ENCODE data around the gene CALN1.

CALN1 gene

DNA sequence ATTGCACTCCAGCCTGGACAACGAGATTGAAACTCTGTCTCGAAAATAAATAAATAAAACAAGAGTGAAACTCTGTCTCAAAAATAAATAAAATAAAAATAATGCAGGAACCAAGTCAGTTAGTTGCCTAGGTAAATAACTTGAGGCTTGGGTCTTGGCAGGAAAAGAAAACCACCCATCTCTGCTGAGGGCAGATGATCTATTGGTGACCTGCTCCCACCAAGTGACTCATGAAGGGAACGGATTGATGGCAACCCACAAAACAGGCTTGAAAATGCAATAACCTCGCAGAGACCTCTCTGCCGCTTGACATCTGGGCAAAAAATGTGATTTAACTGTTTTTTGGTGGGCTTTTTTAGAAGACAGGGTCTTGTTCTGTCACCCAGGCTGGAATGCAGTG lies 86.6 kb downstream of the CALN1 start:
- no peak for DNase-seq (ENCODE audit: low read depth)

DNA sequence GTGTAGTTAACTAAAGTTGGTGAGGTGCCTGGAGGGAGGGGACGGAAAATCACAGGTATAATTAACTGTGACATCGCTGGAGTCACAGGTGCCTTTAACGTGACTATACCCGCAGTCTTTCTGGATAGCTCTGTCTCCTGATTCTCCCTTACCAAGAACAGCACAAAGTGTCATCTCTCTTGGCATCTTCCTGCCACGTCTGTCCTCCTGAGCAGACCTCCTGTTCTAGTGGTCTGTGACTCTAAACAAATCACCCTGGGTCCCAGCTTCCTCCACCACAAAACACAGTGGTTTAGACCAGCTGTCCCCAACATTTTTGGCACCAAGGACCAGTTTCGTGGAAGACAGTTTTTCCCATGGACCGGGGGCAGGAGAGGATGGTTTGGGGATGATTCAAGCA lies 90.5 kb downstream of the CALN1 start:
- no peak for DNase-seq (ENCODE audit: low read depth)

DNA sequence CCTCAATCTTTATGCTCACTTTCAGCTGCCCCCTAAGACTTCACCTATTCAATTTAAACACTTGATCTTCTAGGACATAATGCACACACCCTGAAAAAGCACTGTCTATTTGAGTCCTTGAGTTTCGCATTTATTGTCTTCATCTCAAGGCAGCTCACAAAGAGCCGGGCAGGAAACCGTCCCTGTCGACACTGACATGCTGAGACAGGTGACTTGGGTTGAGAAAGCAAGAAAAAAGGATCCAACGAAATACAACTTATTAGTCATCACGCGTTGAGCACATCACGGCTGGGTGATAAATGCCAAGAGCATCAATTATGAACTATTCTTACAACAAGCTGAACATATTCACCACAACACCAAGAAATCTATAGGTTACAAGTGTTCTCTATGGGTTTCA lies 91.1 kb downstream of the CALN1 start:
- no peak for DNase-seq (ENCODE audit: low read depth)

DNA sequence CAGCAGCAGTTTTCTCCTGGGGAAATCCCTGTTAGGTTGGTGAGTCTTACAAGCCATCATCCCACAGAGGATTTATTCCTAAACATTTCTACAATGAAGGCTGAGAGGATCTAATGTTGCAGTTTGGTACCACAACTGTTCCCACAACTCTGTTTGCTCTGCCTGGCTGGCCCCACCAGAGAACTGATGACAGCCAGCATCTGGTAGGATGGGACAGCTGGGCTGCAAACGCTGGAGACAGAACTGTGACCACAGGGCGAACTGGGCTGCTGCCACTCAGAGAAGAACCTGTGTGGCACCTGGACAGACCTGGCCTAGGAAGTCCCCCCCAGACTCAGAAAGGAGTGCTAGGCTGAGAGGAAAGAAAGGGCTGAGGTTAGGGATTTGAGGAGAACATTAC lies 94.8 kb downstream of the CALN1 start:
- no peak for DNase-seq (ENCODE audit: low read depth)

DNA sequence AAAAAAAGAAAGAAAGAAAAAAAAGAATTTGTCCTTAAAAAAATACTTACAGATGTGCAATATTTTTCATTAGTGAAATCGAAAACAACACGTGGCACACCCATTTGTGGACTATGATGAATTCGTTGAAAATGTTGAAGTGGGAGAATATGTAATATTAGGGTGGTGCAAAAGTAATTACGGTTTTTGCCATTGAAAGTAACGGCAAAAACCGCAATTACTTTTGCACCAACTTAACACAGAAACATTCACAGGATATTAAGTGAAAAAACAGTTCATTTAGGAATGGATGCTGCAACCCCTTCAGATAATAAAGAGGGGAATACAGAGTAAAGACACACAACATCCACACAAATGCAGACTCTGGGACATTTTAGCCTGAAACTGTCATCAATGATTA lies 96.0 kb downstream of the CALN1 start:
- no peak for DNase-seq (ENCODE audit: low read depth)

DNA sequence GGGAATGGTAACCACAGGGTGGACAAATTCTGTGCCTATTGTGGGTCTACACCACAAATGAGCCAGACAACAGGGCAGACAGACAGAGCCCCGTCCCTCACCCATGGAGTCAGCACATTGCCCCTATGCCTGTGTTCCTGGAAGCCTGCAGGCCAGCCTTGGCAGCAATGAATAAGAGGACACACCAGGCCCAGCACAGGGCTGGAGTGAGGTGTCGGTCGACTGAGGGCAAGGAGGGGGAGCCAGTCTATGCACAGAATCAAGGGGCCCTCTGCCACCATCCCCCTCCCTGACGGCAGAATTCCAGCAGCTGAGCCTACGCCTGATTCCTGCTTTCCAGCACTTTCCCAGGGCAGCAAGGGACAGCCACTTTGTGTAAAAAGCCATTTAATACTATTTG lies 98.2 kb downstream of the CALN1 start:
- DNase-seq (ENCODE audit: low read depth), result no peak

DNA sequence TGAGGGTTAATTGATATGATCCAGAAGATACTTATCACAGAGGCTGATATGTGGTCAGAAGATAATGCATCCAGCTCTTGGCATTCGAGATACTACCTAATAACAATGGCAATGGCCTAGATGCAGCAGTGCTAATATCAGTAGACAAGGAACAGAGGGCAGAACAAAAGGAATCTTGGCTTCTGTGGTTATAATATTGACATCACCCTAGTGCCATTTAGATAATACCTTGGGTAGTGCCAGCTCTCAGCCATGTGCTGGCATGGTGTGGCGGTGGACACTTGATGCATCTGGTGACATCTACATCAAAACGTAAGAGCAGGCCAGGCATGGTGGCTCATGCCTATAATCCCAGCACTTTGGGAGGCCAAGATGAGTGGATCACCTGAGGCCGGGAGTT lies 101.8 kb downstream of the CALN1 start:
- DNase-seq (ENCODE audit: low read depth), result no peak

DNA sequence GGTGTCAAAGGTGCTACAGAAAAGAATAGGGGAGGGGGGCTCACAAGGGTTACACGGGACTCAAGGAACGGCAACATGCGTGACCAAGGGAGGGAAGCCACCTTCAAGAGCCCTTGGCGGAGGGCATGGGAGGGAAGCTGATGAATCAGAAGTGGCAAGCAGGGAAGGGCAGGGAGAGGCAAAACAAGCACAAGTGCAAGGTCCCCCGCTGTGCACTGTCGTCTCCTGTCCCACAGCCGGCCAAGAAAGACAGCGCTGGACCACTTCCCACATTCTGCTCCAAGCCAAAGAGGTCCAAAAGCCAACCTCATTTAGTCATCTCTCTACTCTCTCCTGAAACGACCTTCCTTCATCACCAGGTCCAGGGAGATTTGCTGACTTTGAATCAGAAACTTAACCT lies 102.7 kb downstream of the CALN1 start:
- no peak for DNase-seq (ENCODE audit: low read depth)

DNA sequence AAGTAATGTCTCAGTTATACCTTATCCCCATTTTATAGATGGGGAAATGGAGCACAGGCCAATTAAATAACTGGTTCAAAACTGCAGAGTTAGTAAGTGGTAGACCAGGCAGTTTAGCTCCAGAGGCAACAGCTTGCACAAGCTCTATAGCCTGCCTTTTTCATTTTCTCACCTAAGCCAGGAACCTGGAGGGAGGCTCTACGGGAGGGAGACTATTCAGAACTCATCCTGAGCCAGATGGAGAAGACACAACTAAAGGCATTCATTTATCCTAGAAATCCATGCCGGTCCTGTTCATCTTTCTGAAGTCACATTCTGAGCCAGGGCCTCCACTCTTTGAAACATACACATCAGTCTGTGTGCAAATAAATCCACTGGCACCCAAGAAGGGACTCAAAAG lies 103.2 kb downstream of the CALN1 start:
- DNase-seq (ENCODE audit: low read depth), result no peak

DNA sequence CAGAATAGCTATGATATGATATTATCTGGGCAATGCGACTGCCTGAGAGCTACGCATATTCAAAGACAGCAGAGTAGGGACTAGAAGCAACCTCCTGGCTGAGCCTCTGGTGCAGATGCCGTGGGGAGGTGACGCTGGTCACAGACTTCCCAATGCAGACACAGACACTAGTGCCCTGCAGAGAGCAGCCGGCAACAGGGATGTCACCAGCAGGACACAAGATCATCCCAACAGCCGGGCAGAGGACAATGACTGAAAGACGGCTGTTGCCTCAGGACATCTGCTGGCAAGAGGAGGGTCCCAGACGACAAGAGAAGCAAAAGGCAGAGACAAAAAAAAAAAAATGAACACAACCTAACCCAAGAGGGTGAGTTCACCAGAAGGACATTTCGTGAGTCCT lies 104.6 kb downstream of the CALN1 start:
- no peak for DNase-seq (ENCODE audit: low read depth)

DNA sequence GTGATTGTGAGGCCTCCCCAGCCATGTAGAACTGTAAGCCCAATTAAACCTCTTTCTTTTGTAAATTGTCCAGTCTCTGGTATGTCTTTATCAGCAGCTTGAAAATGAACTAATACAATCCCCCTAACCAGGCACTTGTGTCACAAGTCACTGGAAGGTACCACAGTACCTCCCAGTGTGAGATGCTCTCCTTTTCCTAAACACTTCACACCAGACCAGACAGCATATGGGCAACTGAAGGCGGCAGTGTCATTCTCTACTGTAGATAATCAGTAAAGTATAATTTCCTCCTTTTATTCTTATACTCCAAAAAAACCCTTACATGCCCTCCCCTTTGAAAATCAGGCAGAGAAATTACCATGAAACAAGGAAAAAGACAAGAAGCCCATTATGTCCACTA lies 113.2 kb downstream of the CALN1 start:
- no peak for DNase-seq (ENCODE audit: low read depth)

DNA sequence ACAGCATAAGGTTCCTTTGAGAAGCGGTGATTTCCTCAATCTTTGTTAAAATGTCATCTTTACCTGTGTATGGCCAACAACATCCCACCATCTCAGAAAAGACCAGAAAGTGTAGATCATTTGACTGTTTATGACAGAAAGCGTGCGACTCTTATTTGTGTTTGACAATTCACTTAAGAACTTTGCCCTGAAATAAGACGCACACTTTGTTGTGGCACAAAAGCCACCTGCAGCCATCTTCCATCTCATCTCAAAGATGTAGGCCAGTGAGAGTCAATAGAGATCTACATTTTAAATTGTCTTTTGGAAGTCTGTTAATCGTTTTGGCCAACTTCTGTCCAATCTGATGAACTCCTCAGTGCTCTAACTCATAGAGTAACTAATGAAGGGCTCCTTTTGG lies 114.0 kb downstream of the CALN1 start:
- no peak for DNase-seq (ENCODE audit: low read depth)

DNA sequence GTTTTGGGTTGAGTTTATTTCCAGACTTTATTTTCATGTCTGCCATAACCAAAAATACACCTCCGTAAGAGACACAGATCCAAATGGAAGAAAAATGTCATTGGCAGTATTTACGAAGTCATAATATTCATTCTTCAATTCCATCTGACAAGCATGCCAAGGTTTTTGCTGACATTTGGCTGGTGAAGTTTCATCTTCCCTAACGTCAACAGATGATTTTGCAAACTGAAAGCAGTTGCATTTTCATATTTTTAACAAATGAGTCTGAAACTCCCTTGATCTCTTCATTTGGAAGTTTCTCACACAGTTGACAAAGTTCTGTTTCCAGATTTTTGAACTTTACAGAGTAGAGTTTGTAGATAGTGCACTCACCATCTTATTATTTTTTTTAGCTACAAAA lies 114.5 kb downstream of the CALN1 start:
- DNase-seq (ENCODE audit: low read depth), result no peak

DNA sequence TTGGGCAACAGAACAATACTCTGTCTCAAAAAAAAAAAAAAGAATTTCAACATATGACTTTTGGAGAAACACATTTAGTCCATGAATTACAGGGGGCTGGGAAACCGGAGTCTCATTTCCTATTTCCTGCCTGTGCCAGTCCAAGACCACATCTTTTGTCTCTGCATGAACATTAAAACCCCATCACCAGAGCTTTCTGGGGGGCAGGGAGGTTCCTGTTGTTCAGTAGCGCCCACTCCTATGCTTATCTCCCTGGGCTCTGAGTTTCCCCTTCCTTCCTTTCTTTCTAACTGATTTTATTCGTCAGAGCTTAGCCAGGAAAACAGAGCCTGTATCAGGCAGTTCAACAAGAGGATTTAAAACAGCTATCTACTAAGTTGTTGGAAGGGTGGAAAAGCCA lies 119.3 kb downstream of the CALN1 start:
- no peak for DNase-seq (ENCODE audit: low read depth)

DNA sequence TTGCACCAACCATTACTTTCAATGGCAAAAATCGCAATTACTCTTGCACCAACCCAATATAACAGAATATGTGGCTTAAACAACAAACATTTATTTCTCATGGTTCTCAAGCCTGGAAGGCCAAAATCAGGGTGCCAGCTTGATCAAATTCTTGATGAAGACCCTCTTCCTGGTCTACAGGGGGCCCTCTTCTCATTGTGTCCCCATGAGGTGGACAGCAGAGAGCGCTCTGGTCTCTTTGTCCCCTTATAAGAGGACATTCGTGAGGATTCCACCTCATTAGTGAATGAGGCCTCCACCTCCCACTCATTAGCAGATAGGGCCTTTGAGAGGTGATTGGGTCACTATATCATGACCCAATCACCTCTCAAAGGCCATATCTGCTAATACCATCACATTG lies 120.0 kb downstream of the CALN1 start:
- DNase-seq (ENCODE audit: low read depth), result no peak

DNA sequence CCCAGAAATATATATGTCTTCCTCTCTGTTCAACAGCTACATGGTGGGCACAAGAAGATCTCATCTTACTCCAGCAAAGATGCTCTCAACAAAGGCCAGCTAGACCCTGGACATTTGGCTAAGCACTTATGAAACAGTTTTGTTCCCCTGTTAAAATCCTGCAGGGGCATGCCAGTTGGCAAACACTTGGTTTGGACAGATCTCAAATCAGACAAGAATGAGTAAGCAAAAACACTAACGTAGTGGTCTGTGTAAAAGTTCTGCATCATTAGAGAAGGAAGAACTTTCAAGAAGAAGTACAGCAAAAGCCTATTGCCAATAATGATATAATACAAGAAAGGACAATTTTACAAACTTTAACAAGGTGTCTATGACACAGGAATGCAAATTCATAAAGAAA lies 125.6 kb downstream of the CALN1 start:
- no peak for DNase-seq (ENCODE audit: low read depth)

DNA sequence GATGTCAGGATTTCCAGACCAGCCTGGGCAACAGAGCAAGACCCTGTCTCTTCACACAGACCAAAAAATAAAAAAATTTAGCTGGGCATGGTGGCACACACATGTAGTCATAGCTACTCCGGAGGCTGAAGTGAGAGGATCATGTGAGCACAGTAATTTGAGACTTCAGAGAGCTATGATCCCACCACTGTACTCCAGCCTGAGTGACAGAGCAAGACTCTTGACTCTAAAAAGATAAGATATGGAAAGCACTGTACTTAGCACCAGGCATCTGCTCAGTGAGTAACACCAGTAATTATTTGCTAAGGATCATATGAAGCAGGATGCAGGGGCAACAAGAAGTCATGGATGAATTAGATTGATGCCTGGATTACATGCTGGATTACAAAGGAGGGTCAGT lies 128.8 kb downstream of the CALN1 start:
- DNase-seq (ENCODE audit: low read depth), result no peak

DNA sequence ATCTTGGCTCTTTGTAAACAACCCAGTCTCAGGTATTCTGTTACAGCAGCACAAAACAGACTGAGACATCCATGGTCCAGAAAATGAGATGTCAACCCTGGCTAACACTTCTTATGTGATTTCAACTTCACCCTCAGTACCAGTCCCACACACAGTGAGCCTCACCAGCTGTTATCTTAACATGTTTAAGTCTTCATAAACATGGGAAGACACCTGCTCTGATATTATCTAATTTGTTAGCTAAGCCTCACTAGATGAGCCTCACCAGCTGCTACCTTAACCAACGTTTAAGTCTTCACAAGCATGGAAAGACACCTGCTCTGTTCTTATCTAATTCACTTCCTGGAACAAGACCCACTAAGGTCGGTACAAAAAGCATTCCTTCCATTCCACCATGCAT lies 130.8 kb downstream of the CALN1 start:
- no peak for DNase-seq (ENCODE audit: low read depth)

DNA sequence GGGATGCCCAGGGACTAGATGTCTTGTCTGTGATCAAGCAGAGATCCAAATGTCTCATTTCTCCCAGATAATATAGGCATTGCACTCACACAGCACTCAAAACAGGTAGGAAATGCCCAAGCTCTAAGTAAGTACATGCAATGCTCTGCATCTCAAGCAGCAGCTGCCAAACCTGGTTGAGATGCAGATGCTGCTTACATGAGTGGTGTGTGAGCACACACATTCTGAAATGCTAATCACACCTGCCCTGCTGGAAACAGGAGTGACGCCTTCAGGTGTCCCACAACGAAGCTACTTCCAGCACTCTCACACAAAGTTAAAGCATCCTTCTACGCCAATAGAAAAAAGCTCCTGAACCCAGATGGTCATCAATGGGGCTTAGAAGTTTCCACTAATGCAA lies 132.9 kb downstream of the CALN1 start:
- DNase-seq (ENCODE audit: low read depth), result no peak

DNA sequence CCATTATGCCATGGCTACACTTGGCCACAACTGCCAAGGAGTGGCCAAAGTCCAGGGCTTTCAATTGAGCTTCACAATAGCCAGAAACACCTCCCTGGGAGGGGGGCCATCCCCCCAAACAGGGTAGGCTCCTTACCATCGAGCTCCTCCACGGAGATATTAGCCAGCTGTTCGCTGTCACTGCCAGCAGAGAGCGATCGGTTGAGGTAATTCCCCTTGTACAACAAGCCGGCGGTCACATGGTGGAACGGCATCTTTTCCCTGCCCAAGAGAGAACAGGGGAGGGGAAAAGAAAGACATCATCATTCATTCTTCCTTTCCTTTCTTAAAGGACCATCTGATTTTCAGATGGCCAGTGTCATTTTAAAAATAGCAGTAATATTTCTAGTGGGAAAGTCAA lies 133.6 kb downstream of the CALN1 start:
- DNase-seq (ENCODE audit: low read depth), result no peak

DNA sequence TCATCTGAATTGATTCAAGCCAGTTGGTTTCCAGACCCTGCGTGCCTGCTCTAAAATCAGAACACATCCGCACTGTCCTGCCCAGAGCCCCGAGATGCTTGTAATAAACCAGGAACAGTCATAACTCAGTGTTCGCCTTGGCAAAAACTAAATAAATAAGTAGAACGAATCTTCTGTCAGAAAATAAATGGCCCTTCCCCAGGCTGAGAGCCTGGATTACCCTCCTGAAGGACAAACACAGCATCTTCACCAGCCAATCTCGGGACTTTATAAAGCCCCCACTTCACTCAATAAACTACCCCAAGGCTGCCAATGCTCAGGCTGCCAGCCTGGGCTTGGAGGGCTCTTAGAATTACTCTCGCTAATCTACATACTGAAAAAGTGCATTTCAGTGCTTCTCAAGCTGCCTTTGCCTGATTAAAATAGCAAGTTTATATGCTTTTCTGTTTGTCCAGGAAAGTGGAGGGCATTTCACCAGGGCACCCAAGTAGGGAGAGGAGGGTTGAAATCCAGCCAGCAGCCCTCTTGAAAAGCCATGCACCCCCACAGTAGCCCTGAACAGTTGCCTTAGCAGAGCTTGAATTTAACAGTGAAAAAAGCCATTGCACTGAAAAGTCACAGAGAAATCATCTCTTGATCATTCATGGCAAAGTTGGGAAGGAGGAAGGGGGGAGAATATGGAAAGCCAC lies 136.6 kb downstream of the CALN1 start:
- DNase-seq (ENCODE audit: low read depth), result no peak

DNA sequence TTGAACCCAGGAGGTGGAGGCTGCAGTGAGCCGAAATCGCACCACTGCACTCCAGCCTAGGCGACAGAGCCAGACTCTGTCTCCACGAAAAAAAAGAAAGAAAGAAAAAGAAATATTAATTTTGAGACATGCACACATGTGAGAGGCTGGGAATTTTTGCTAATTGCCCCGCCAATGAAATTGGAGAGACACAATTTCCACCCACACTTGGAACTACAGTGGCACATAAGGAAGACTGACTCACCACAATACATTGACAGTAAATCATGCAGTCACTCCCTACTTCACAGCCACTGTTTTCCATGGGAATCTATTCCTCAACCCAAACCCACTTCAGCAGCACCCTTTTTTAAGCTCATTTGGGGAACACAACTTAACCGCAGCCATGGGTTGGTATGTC lies 139.7 kb downstream of the CALN1 start:
- no peak for DNase-seq (ENCODE audit: low read depth)

DNA sequence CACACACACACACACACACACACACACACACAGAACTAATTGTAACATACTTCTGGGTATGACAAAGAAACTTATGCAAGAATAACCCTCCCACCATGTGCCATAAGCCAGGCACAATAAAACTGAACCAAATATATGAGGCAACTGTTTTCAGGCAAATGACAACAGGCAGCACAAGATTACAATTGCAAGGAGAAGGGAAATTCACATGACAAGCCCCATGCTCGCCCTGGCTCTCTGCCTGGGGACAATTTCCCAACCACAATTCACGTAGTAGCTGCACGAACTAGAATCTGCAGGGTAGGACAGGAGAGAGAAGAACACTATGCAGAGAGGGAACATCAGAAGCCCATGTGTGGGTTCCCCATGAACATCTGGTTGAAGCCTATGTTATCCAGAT lies 143.3 kb downstream of the CALN1 start:
- DNase-seq (ENCODE audit: low read depth), result no peak

DNA sequence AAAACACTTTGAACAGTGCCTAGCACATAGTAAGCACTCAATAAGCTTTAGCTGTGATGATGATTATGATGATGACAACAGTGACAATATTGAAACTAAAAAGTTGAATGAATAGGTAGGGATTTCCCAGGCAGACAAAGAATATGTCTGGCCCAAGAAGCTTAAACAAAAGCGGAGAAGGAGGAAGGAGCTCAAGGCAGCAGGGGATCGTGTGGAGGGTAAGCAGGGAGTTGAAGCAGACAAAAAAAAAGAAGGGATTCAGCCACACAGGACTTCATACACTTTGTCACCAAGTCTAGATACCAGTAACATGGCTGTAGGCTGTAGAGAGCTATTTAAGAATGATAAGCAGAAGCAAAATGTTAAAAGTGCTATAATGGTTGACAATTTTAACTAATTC lies 144.0 kb downstream of the CALN1 start:
- DNase-seq (ENCODE audit: low read depth), result no peak

DNA sequence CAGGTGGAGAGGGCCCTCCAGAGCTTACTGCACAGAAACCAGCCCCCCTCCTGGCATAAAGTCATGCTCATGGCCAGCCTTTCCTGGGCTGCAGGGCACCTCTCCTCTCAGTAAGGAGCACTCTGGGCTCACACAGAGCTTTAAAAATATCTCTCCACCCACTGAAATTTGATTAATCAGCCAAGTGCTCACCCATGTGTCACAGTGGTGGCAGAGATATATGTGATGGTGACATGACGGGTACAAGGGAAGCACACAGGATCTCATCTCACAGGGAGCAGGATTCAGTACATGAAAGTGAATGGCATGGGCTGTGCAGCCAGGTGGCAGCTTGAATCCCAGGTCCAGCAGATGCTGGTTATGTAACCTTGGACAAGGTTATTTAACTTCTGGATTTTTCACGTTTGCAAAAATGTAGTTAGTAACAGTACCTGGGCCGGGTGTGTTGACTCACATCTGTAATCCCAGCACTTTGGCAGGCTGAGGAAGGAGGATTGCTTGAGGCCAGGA lies 144.8 kb downstream of the CALN1 start:
- no peak for DNase-seq (ENCODE audit: low read depth)
